H9 (cell line): Measurements from ENCODE around the gene SBK3. TPM values are rescaled to one million over a fixed set of nuclear protein-coding genes. Genes with fewer than 3 reads are reported as not detected.

Source experiments
- DNase-seq: peaks from one replicate; pipeline ENCODE4 v3.0.0-alpha.2; 2017
- H2AFZ ChIP-seq: one replicate; pipeline ENCODE4 v1.6.1; 2013; ENCODE audit warnings: mild to moderate bottlenecking, low read length, control low read depth, moderate library complexity
- H2AK5ac ChIP-seq: 2 replicates; pipeline ENCODE4 v1.6.1; 2013; ENCODE audit warnings: low read length, control low read depth, mixed read lengths; ENCODE audit not compliant: insufficient read length
- H2BK120ac ChIP-seq: one replicate; pipeline ENCODE4 v1.6.1; 2013; ENCODE audit warnings: low read depth, mild to moderate bottlenecking, low read length, control low read depth, inconsistent platforms; ENCODE audit not compliant: poor library complexity, severe bottlenecking
- H2BK12ac ChIP-seq: 2 replicates; pipeline ENCODE4 v1.6.1; 2013; ENCODE audit warnings: low read length, control low read depth, mixed read lengths, low read depth; ENCODE audit not compliant: insufficient read length
- H2BK15ac ChIP-seq: 2 replicates; pipeline ENCODE4 v1.6.1; 2013; ENCODE audit warnings: low read depth, low read length, control low read depth
- H2BK20ac ChIP-seq: one replicate; pipeline ENCODE4 v1.6.1; 2013; ENCODE audit warnings: low read depth, mild to moderate bottlenecking, low read length, control low read depth, inconsistent platforms; ENCODE audit not compliant: poor library complexity, severe bottlenecking
- H2BK5ac ChIP-seq: 2 replicates; pipeline ENCODE4 v1.6.1; 2013; ENCODE audit warnings: low read length, control low read depth, mixed read lengths; ENCODE audit not compliant: insufficient read length
- H3K14ac ChIP-seq: 2 replicates; pipeline ENCODE4 v1.6.1; 2013; ENCODE audit warnings: low read length, control low read depth; ENCODE audit not compliant: insufficient read depth
- H3K18ac ChIP-seq: 2 replicates; pipeline ENCODE4 v1.6.1; 2013; ENCODE audit warnings: low read depth, mild to moderate bottlenecking, mixed read lengths, low read length, control low read depth; ENCODE audit not compliant: insufficient read length
- H3K23ac ChIP-seq: 2 replicates; pipeline ENCODE4 v1.6.1; 2013; ENCODE audit warnings: low read length, control low read depth, mixed read lengths, low read depth; ENCODE audit not compliant: insufficient read length
- H3K23me2 ChIP-seq: 2 replicates; pipeline ENCODE4 v1.6.1; 2013; ENCODE audit warnings: low read depth, mild to moderate bottlenecking, mixed read lengths, low read length, control low read depth; ENCODE audit not compliant: insufficient read length, poor library complexity, severe bottlenecking
- H3K27ac ChIP-seq: 2 replicates; pipeline ENCODE4 v1.5.1; 2013; ENCODE audit warnings: low read length, control low read depth, mixed read lengths, low read depth; ENCODE audit not compliant: insufficient read length
- H3K27me3 ChIP-seq: 2 replicates; pipeline ENCODE4 v1.6.1; 2013; ENCODE audit warnings: low read length, control low read depth, inconsistent platforms; ENCODE audit not compliant: insufficient read depth
- H3K4ac ChIP-seq: 2 replicates; pipeline ENCODE4 v1.6.1; 2013; ENCODE audit warnings: low read depth, mild to moderate bottlenecking, control low read depth, inconsistent platforms, low read length, moderate library complexity
- H3K4me1 ChIP-seq: 2 replicates; pipeline ENCODE4 v1.6.1; 2013; ENCODE audit warnings: low read length, control low read depth, inconsistent platforms; ENCODE audit not compliant: insufficient read depth
- H3K4me2 ChIP-seq: 2 replicates; pipeline ENCODE4 v1.6.1; 2013; ENCODE audit warnings: low read length, control low read depth, mixed read lengths; ENCODE audit not compliant: insufficient read length, insufficient read depth
- H3K56ac ChIP-seq: 2 replicates; pipeline ENCODE4 v1.6.1; 2013; ENCODE audit warnings: low read depth, mild to moderate bottlenecking, mixed read lengths, low read length, control low read depth; ENCODE audit not compliant: insufficient read length
- H3K79me1 ChIP-seq: 2 replicates; pipeline ENCODE4 v1.6.1; 2013; ENCODE audit warnings: low read depth, mild to moderate bottlenecking, moderate library complexity, low read length, control low read depth, inconsistent platforms; ENCODE audit not compliant: insufficient read depth, poor library complexity, severe bottlenecking
- H3K79me2 ChIP-seq: 2 replicates; pipeline ENCODE4 v1.6.1; 2013; ENCODE audit warnings: low read length, control low read depth, inconsistent platforms; ENCODE audit not compliant: insufficient read depth
- H3K9ac ChIP-seq: 2 replicates; pipeline ENCODE4 v1.6.1; 2013; ENCODE audit warnings: low read length, control low read depth, mixed read lengths; ENCODE audit not compliant: insufficient read length; ENCODE audit errors: extremely low read depth
- H3K9me3 ChIP-seq: one replicate; pipeline ENCODE4 v1.6.1; 2013; ENCODE audit warnings: low read depth, low read length, inconsistent platforms; ENCODE audit not compliant: control insufficient read depth
- H3T11ph ChIP-seq: one replicate; pipeline ENCODE4 v1.6.1; 2013; ENCODE audit warnings: mild to moderate bottlenecking, low read length, control low read depth, inconsistent platforms
- H4K20me1 ChIP-seq: one replicate; pipeline ENCODE4 v1.6.1; 2013; ENCODE audit not compliant: control insufficient read depth, insufficient read length, insufficient read depth
- H4K5ac ChIP-seq: 2 replicates; pipeline ENCODE4 v1.6.1; 2013; ENCODE audit warnings: low read depth, mild to moderate bottlenecking, mixed read lengths, low read length, control low read depth; ENCODE audit not compliant: insufficient read length
- H4K8ac ChIP-seq: replicated peaks from 2 replicates; pipeline ENCODE4 v1.6.1; 2013; ENCODE audit warnings: low read length, control low read depth, mixed read lengths, low read depth; ENCODE audit not compliant: insufficient read length
- H4K91ac ChIP-seq: 2 replicates; pipeline ENCODE4 v1.6.1; 2013; ENCODE audit warnings: low read depth, mild to moderate bottlenecking, moderate library complexity, mixed read lengths, low read length, control low read depth; ENCODE audit not compliant: insufficient read length
- H3K27ac Mint-ChIP-seq, 3 experiments: 2 replicates in 2 of 3; 3 replicates in 1 of 3; pipeline ENCODE4 v1.8.0; 2020 to 2021; ENCODE audit warnings: mixed read lengths in 3 of 3, mild to moderate bottlenecking in 1 of 3, moderate library complexity in 1 of 3
- H3K27me3 Mint-ChIP-seq: 2 replicates; pipeline ENCODE4 v1.8.0; 2021; ENCODE audit warnings: low read depth, mild to moderate bottlenecking, moderate library complexity, mixed read lengths
- H3K36me3 Mint-ChIP-seq, 3 experiments: 2 replicates in 2 of 3; 3 replicates in 1 of 3; pipeline ENCODE4 v1.8.0; 2020 to 2021; ENCODE audit warnings: low read depth in 3 of 3, mixed read lengths in 3 of 3; ENCODE audit not compliant: insufficient read depth in 1 of 3
- H3K4me1 Mint-ChIP-seq, 2 experiments: 2 replicates each; pipeline ENCODE4 v1.8.0; 2020; ENCODE audit warnings: mixed read lengths in 2 of 2
- H3K4me3 Mint-ChIP-seq, 2 experiments: 2 replicates in 1 of 2; 3 replicates in 1 of 2; pipeline ENCODE4 v1.8.0; 2020 to 2021; ENCODE audit warnings: mild to moderate bottlenecking in 2 of 2, mixed read lengths in 2 of 2, moderate library complexity in 1 of 2
- H3K9me3 Mint-ChIP-seq, 2 experiments: 2 replicates in 1 of 2; 3 replicates in 1 of 2; pipeline ENCODE4 v1.8.0; 2020; ENCODE audit warnings: mild to moderate bottlenecking in 2 of 2, mixed read lengths in 2 of 2, moderate library complexity in 1 of 2
- WGBS: extraction: QIAGEN DNeasy Blood & Tissue Kit; methylation state at CpG from one replicate; pipeline ENCODE4 v1.1.7; 2013; ENCODE audit warnings: missing lambda C conversion rate, low lambda C conversion rate, mixed read lengths; ENCODE audit not compliant: insufficient read length; ENCODE audit errors: extremely low coverage; 5-methylcytosine and 5-hydroxymethylcytosine counted together
- total RNA-seq: library from RNA; stranded (reverse); gene quantifications from 2 replicates; pipeline ENCODE4 v1.2.1, GENCODE V29; 2021
- TF ChIP-seq, protein P1 (sequence below): fragments of 200-600 bp; sonication (generic); conservative IDR thresholded peaks from 3 replicates; pipeline ENCODE4 v1.8.0; 2021; ENCODE audit warnings: antibody characterized with exemption, mild to moderate bottlenecking

Gene SBK3
- total RNA-seq, 1 experiment from 2014 or later = 0.70 TPM

- Histone ChIP-seq H4K8ac (no peak overlapping the region), H3K23me2 (no peaks in the 10 kb centered on the region), H2BK20ac (no peak overlapping the region), H3K18ac (no peak overlapping the region), H3K14ac (no peak overlapping the region), H4K5ac (no peak overlapping the region), H4K20me1 (no peaks in the 10 kb centered on the region), H3K56ac (no peak overlapping the region), H2BK12ac (no peak overlapping the region), H2BK5ac (no peak overlapping the region), H3K9me3 (no peaks in the 10 kb centered on the region), H2BK15ac (no peak overlapping the region), H3K79me1 (no peaks in the 10 kb centered on the region), H2AK5ac (no peak overlapping the region), H3K4me2 (no peak overlapping the region), H2AFZ (no peak overlapping the region), H3K23ac (no peak overlapping the region), H3K4ac (no peak overlapping the region), H3K79me2 (no peaks in the 10 kb centered on the region), H3K4me1 (no peaks in the 10 kb centered on the region), H2BK120ac (no peak overlapping the region), H3K27me3 (no peaks in the 10 kb centered on the region; the same call in 1 of the 2 replicates), H4K91ac (no peak overlapping the region), H3T11ph (no peak overlapping the region), H3K27ac (no peak overlapping the region), H3K9ac (no peak overlapping the region)
- peak overlapping the region in 1 of 3 experiments; percentile 0; a peak in 1 of 7 replicates for H3K27ac Mint-ChIP-seq
- peaks cover 0 to 8% of the 10 kb centered on the region in 2 experiments; a peak in 2 of 4 replicates for H3K4me1 Mint-ChIP-seq
- TF ChIP-seq, protein P1, sequence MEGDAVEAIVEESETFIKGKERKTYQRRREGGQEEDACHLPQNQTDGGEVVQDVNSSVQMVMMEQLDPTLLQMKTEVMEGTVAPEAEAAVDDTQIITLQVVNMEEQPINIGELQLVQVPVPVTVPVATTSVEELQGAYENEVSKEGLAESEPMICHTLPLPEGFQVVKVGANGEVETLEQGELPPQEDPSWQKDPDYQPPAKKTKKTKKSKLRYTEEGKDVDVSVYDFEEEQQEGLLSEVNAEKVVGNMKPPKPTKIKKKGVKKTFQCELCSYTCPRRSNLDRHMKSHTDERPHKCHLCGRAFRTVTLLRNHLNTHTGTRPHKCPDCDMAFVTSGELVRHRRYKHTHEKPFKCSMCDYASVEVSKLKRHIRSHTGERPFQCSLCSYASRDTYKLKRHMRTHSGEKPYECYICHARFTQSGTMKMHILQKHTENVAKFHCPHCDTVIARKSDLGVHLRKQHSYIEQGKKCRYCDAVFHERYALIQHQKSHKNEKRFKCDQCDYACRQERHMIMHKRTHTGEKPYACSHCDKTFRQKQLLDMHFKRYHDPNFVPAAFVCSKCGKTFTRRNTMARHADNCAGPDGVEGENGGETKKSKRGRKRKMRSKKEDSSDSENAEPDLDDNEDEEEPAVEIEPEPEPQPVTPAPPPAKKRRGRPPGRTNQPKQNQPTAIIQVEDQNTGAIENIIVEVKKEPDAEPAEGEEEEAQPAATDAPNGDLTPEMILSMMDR = no peak
- no peak overlapping the region for H3K4me3 Mint-ChIP-seq
- H3K36me3 Mint-ChIP-seq = no peaks in the 10 kb centered on the region
- H3K9me3 Mint-ChIP-seq = peaks cover 0 to 2% of the 10 kb centered on the region in 2 experiments; a peak in 2 of 5 replicates
- no peak for DNase-seq
- no CpG with 5 or more reads among the region's 9 CpGs for WGBS
- peaks cover 17% of the 10 kb centered on the region for H3K27me3 Mint-ChIP-seq
Measured at GRCh38 chr19:55566823-55567222, 21.5 kb upstream of the SBK3 start.
